SK-N-MC (cell line): ENCODE data around the gene TM9SF1.
"Not testable (repeated sequence)": the region's sequence is repeated elsewhere in the genome, so short reads cannot be mapped to it uniquely, and the experiment has no call there.

ENCODE experiments used
- DNase-seq: peaks from one replicate; pipeline ENCODE4 v3.0.0-alpha.2; 2011; ENCODE audit warnings: low read depth, low spot score
- H3K27ac ChIP-seq: fragments of 200-600 bp; sonication (generic); 2 replicates; pipeline ENCODE4 v1.5.1; 2016; ENCODE audit warnings: mixed run types
- H3K36me3 ChIP-seq: fragments of 200-600 bp; sonication (generic); 2 replicates; pipeline ENCODE4 v1.6.1; 2017; ENCODE audit warnings: antibody characterized with exemption, low read length, mixed read lengths; ENCODE audit not compliant: insufficient read depth
- H3K4me3 ChIP-seq: fragments of 200-600 bp; sonication (generic); 2 replicates; pipeline ENCODE4 v1.5.1; 2016
- H3K9ac ChIP-seq: fragments of 200-600 bp; sonication (generic); 2 replicates; pipeline ENCODE4 v1.8.0; 2017; ENCODE audit warnings: mixed run types, mixed read lengths; ENCODE audit not compliant: insufficient read length
- H3K9me3 ChIP-seq: fragments of 200-600 bp; sonication (generic); 2 replicates; pipeline ENCODE4 v1.6.1; 2017; ENCODE audit warnings: low read depth, mild to moderate bottlenecking, antibody characterized with exemption, low read length, moderate library complexity, mixed read lengths
- EZH2 ChIP-seq: fragments of 200-600 bp; sonication (generic); IDR thresholded peaks from one replicate; pipeline ENCODE4 v1.6.1; 2017; ENCODE audit warnings: antibody characterized with exemption
- FOXP2 ChIP-seq: optimal IDR thresholded peaks from 2 replicates; pipeline ENCODE3; 2011; ENCODE audit warnings: mild to moderate bottlenecking, moderate library complexity; ENCODE audit not compliant: insufficient read depth; ENCODE audit errors: extremely low read length, control extremely low read depth
- POLR2AphosphoS5 ChIP-seq: IDR thresholded peaks from 2 replicates; pipeline ENCODE4 v1.6.1; 2012; ENCODE audit warnings: mild to moderate bottlenecking, low read depth, low read length, borderline replicate concordance

The TM9SF1 gene

DNA sequence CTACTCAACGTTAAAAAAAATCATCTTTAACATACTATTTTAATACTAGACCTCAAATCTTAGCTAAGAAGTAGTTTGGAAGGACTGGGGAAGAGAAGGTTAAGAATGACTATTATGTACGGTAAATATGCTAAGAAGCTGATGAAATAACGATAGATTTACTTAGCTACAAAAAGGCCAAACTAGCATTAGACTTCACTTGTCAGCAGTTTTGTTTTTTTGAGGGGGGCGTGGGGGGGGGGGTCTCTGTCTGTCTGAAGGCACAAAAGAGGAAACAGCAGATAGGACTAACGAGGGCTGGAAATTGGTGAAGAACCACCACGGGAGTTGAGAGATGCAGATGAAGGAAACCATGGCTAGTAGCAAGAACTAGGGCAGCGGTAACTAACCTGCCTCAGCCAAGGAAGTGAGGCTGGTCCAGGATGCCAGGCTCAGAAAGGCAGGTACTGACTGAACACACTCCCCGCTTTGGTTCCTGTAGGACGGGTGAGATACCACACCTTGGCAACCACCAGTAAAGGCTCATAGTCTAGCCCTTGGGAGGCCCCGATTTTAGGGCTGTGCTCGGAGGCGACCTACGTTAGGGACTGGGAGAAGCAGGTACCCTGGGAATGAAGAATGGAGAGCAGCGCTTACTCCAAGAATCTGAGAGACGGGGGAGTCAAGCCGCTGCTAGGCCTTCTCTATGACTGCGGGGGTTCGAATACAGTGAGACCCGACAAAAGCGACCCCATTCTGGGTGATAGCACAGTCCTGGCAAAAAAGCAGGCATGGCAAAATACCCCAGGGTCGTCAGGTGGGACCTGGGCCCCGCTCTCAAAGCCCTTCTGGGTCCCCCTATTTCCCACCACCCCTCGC, 36.3 kb upstream of the TM9SF1 start:
- TF ChIP-seq FOXP2 (no peak), EZH2 (no peak), POLR2AphosphoS5 (no peak)

DNA sequence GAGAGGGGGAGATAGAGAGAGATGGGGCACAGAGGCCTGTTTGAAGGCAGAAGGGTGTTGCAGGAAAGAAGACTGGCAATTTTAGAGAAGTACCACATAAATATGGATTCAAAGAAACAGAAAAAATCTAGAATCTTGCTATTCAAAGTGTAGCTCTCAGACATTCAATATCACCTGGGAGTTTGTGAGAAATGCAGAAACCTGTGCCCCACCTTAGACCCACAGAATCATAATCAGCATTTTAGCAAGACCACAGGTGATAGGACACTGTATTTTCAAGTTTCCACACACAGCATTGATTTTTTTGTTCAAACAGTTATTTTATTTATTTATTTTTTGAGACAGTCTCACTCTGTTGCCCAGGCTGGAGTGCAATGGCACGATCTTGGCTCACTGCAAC, 33.7 kb upstream of the TM9SF1 start:
- Histone ChIP-seq H3K27ac (0 out of 2 replicates have a peak overlapping the region, but pooled peaks have one; percentile 36), H3K36me3 (peaks cover 10% of the 10 kb centered on the region; the same call in 1 of the 2 replicates), H3K9ac (no peak overlapping the region), H3K9me3 (no peaks in the 10 kb centered on the region), H3K4me3 (no peak overlapping the region)
- DNase-seq: no peak
- no peak for TF ChIP-seq FOXP2

More for the DNA sequence above, 36.3 kb upstream of the TM9SF1 start:
- Histone ChIP-seq H3K27ac (peak overlapping the region; percentile 92), H3K9ac (peak overlapping the region; percentile 93), H3K36me3 (peaks cover 36% of the 10 kb centered on the region), H3K9me3 (no peaks in the 10 kb centered on the region), H3K4me3 (peak overlapping the region; percentile 98)
- DNase-seq: no peak

DNA sequence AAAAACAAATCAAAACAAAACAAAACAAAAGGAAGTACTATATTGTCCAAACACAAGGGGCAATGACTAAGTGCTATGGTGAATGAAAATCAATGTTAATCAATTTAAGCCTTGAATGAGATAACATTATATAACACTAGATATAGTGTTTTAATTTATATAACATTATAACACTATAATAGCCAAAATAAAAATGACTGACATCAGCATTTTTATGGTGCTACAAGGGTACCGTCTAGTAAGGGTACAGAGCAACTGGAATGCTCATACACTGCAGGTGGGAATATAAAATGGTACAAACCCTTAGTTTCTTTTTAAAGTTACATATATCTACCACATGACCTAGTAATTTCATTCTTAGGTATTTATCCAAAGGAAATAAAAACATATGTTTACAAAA, 31.2 kb upstream of the TM9SF1 start:
- Histone ChIP-seq H3K9ac (no peak overlapping the region), H3K4me3 (no peak overlapping the region), H3K36me3 (peaks cover 9% of the 10 kb centered on the region; the same call in 1 of the 2 replicates), H3K9me3 (no peaks in the 10 kb centered on the region), H3K27ac (peak overlapping the region; percentile 21; the same call in 1 of the 2 replicates)
- TF ChIP-seq POLR2AphosphoS5 (no peak), FOXP2 (no peak), EZH2 (no peak)
- DNase-seq: no peak

DNA sequence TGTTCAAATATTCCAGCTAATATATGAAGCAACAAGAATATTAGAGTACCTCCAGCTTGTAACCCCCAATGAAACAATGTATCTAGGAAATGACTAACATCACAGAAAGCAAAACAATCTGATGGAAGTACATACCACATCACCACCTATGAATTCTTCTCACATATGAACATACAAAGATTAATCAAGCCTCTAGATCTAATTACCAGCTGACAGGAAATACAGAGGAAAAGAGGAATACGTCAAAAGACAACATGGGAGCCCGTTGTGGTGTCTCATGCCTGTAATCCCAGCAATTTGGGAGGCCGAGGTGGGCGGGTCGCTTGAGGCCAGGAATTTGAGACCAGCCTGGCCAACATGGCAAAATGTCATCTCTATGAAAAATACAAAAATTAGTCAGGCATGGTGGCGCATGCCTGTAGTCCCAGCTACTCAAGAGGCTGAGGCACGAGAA, 29.4 kb upstream of the TM9SF1 start:
- Histone ChIP-seq H3K36me3 (peaks cover 9% of the 10 kb centered on the region; the same call in 1 of the 2 replicates), H3K27ac (no peak overlapping the region), H3K4me3 (no peak overlapping the region), H3K9ac (no peak overlapping the region), H3K9me3 (no peaks in the 10 kb centered on the region)
- DNase-seq: no peak
- no peak for TF ChIP-seq EZH2
- no peak for TF ChIP-seq POLR2AphosphoS5
- no peak for TF ChIP-seq FOXP2

DNA sequence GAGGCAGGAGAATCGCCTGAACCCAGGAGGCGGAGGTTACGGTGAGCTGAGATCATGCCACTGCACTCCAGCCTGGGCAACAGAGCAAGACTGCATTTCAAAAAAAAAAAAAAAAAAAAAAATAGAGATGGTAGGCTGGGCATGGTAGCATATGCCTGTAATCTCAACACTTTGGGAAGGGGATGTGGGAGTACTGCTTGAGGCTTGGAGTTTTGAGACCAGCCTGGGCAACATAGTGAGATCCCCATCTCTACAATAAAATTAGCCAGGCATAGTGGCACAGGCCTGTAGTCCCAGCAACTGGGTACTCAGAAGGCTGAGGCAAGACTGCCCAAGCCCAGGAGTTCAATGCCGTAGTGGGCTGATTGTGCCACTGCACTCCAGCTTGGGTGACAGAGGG, 27.7 kb upstream of the TM9SF1 start:
- not testable (repeated sequence) for H3K4me3 ChIP-seq, H3K27ac ChIP-seq, DNase-seq, H3K36me3 ChIP-seq, H3K9me3 ChIP-seq, H3K9ac ChIP-seq

DNA sequence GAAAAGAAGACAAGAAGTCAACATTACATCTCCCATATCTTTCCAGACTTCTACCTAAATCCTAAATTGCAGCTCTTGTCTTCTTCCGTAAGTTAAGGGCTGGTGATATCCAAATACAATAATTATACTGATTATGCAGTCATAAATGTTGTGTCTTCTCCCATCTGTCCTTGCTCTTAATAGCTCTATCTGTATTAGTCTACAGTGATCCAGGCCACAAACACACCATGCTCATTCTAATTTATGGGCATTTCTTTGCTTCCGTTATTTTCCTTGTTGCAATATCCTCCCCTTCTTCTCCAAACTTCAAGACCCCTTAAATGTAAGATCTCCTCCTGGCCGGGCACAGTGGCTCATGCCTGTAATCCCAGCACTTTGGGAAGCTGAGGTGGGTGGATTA, 24.3 kb upstream of the TM9SF1 start:
- Histone ChIP-seq H3K36me3 (peaks cover 4% of the 10 kb centered on the region; the same call in 1 of the 2 replicates), H3K4me3 (no peak overlapping the region)
- TF ChIP-seq EZH2 (no peak), FOXP2 (no peak), POLR2AphosphoS5 (no peak)

DNA sequence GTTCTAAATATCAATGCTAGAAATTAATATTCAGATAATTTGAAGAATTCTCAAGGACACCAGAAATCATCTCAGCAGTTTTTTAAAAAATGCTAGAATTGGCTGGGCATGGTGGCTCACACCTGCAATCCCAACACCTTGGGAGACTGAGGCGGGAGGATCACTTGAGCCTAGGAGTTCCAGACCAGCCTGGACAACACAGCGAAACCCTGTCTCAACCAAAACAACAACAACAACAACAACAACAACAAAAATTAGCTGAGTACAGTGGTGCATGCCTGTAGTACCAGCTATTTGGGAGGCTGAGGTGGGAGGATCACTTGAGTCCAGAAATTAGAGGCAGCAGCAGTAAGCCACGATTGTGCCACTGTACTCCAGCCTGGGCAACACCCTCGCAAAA, 23.8 kb upstream of the TM9SF1 start:
- Histone ChIP-seq H3K9ac (no peak overlapping the region), H3K9me3 (no peaks in the 10 kb centered on the region)
- DNase-seq: no peak

More for the DNA sequence above, 24.3 kb upstream of the TM9SF1 start:
- Histone ChIP-seq H3K27ac (no peak overlapping the region), H3K9me3 (no peaks in the 10 kb centered on the region), H3K9ac (no peak overlapping the region)
- DNase-seq: no peak

DNA sequence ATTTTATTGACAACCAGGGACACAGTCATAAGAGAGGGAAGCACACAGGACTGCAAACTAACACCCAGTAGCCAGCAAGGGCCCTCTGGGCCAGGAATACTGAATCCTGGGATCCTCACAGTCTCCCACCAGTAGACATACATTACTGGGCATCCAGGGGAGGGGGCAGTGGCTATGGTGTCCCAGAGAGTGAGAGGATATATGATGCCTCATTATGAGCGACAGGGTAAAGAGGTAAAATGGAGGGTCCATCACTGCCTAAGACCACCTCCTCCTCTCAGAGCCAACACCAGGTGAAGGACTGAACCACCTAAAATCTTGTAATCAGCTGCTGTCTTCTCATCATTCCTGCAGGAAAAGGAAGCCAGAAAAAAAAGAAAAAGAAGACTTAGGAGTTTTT, 21.6 kb upstream of the TM9SF1 start:
- not testable (repeated sequence) for H3K4me3 ChIP-seq, H3K9ac ChIP-seq, H3K27ac ChIP-seq, H3K36me3 ChIP-seq, DNase-seq, H3K9me3 ChIP-seq

More for the DNA sequence above, 23.8 kb upstream of the TM9SF1 start:
- no peak overlapping the region for H3K4me3 ChIP-seq
- TF ChIP-seq EZH2 (no peak), POLR2AphosphoS5 (no peak), FOXP2 (no peak)
- no peak overlapping the region for H3K27ac ChIP-seq
- peaks cover 4% of the 10 kb centered on the region; the same call in 1 of the 2 replicates for H3K36me3 ChIP-seq

DNA sequence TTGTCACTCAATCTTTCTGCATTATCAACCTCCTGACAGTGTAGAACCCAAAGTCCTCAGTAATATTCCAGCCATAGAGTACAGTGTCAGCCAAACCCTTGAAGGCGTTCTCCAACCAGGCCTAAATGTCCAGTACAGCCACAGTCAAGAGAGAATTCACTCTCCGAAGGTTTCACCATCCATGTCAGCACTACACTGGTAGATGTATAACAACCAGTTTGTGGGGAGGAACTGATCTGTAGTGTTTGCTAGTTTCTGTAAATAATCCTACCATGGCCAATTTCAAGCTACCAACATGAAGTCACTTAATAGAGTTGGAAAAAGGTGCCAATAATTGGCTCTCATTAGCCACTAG, 21.1 kb upstream of the TM9SF1 start:
- Histone ChIP-seq H3K27ac (no peak overlapping the region), H3K9me3 (no peaks in the 10 kb centered on the region), H3K4me3 (peak overlapping the region; percentile 97), H3K9ac (no peak overlapping the region), H3K36me3 (peaks cover 9% of the 10 kb centered on the region; the same call in 1 of the 2 replicates)
- no peak for DNase-seq
- TF ChIP-seq FOXP2: no peak
- no peak for TF ChIP-seq EZH2
- TF ChIP-seq POLR2AphosphoS5: no peak
